Sigmoid colon (tissue), 7 donors: ENCODE data around the gene IFIT5. TPM values are rescaled to one million over a fixed set of nuclear protein-coding genes. Genes with fewer than 3 reads are reported as not detected.
"Not testable (repeated sequence)": the region's sequence is repeated elsewhere in the genome, so short reads cannot be mapped to it uniquely, and the experiment has no call there.

Experiments used
- DNase-seq: peaks from one replicate; pipeline ENCODE4 v3.0.0-alpha.2; 2019
- H3K27ac ChIP-seq, 4 donors: fragments of 200-600 bp; sonication (generic); one replicate each; pipeline ENCODE4 v1.5.1; 2016 to 2019; ENCODE audit warnings: mild to moderate bottlenecking in 1 of 4
- H3K27me3 ChIP-seq, 3 donors: fragments of 200-600 bp; sonication (generic); one replicate each; pipeline ENCODE4 v1.5.1; 2019; ENCODE audit warnings: mild to moderate bottlenecking in 1 of 3
- H3K36me3 ChIP-seq, 4 donors: fragments of 200-600 bp; sonication (generic); one replicate each; pipeline ENCODE4 v1.5.1; 2016 to 2019
- H3K4me1 ChIP-seq, 4 donors: fragments of 200-600 bp; sonication (generic); one replicate each; pipeline ENCODE4 v1.5.1; 2017 to 2019
- H3K4me3 ChIP-seq, 4 donors: fragments of 200-600 bp; sonication (generic); one replicate each; pipeline ENCODE4 v1.5.1; 2017 to 2019; ENCODE audit warnings: mild to moderate bottlenecking in 2 of 4, moderate library complexity in 1 of 4
- H3K9me3 ChIP-seq, 4 donors: fragments of 200-600 bp in 3 of 4; sonication (generic) in 3 of 4; one replicate each; pipeline versions ENCODE4 v1.5.1 to v1.6.1; 2013 to 2019
- EP300 ChIP-seq, 4 donors: sonication (generic); formaldehyde crosslinking; IDR thresholded peaks; one replicate each; pipeline ENCODE4 v1.6.1; 2017; ENCODE audit warnings: antibody characterized with exemption in 4 of 4
- POLR2A ChIP-seq, 2 donors: fragments of 450-650 bp; IDR thresholded peaks; one replicate each; pipeline ENCODE4 v1.6.1; 2016; ENCODE audit warnings: antibody characterized with exemption in 2 of 2, mild to moderate bottlenecking in 2 of 2, moderate library complexity in 2 of 2
- POLR2AphosphoS5 ChIP-seq, 4 donors: sonication (generic); formaldehyde crosslinking; IDR thresholded peaks; one replicate each; pipeline ENCODE4 v1.6.1; 2017; ENCODE audit warnings: antibody characterized with exemption in 4 of 4
- WGBS, 2 donors: extraction: QIAGEN DNeasy Blood & Tissue Kit; methylation state at CpG; one replicate each; pipeline ENCODE4 v1.1.7; 2013; 5-methylcytosine and 5-hydroxymethylcytosine counted together
- intact Hi-C: fragments of 100-400 bp; cut with DNase I; formaldehyde crosslinking; loops from one replicate; pipeline ENCODE4 v1.15.1; 2023
- polyA plus RNA-seq, 3 donors: library from polyadenylated mRNA; stranded (reverse); fragments of 200-250 nt; gene quantifications; one replicate each; pipeline ENCODE4 v1.2.3, GENCODE V29; 2013
- total RNA-seq, 4 donors: library from RNA; depleted of rRNA; stranded (reverse); fragments of >200 nt; gene quantifications; one replicate each; pipeline ENCODE4 v1.1.0, GENCODE V29; 2016
- TF ChIP-seq, protein P1 (sequence below), 4 experiments: fragments of 450-650 bp in 3 of 4; fragments of 200-600 bp in 1 of 4; IDR thresholded peaks; one replicate each; pipeline ENCODE4 v1.5.1; 2016 to 2019; ENCODE audit warnings: antibody characterized with exemption in 4 of 4, mild to moderate bottlenecking in 3 of 4, moderate library complexity in 2 of 4
- donor health status: healthy with polysubstance abuse.
- donor health status: Bipolar disorder and iron deficiency.
- donor health status: healthy.

The IFIT5 gene
- total and polyA plus RNA-seq, 7 donors, result 5.3 to 24.3 (median 10.2) TPM

DNA sequence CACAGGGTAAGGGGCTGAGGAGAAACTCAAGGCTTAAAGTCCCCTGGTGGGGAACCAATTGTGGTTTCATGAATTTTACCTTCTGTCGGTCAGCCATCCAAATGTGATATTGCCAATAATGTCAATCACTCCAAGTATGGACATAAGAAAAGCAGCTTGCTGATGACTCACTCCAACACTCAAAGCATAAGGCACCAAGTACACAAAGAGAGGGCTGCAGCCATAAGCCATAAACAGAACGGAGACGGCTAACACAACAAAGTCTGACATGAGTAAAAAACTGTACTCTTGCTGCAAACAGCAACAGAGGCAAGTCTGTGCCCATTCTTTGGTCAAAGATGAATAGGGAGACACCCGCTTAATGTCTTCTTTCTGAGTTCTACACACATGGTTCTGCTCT is 24.2 kb downstream of the IFIT5 start:
- no peak overlapping the region for H3K27ac ChIP-seq
- H3K36me3 ChIP-seq, result no peaks in the 10 kb centered on the region
- intact Hi-C loops, result no loop called here
- H3K9me3 ChIP-seq, result no peaks in the 10 kb centered on the region
- 49 to 80% methylated on average over 4 of the region's 4 CpGs for WGBS, 2 donors
- DNase-seq, result no peak
- H3K27me3 ChIP-seq, result no peaks in the 10 kb centered on the region
- H3K4me1 ChIP-seq, result no peaks in the 10 kb centered on the region
- no peak overlapping the region for H3K4me3 ChIP-seq
- TF ChIP-seq EP300 (IDR thresholded peaks at IDR 0.05) (no peak), POLR2A (IDR thresholded peaks at IDR 0.05) (no peak), POLR2AphosphoS5 (IDR thresholded peaks at IDR 0.05) (no peak)
- TF ChIP-seq, protein P1, sequence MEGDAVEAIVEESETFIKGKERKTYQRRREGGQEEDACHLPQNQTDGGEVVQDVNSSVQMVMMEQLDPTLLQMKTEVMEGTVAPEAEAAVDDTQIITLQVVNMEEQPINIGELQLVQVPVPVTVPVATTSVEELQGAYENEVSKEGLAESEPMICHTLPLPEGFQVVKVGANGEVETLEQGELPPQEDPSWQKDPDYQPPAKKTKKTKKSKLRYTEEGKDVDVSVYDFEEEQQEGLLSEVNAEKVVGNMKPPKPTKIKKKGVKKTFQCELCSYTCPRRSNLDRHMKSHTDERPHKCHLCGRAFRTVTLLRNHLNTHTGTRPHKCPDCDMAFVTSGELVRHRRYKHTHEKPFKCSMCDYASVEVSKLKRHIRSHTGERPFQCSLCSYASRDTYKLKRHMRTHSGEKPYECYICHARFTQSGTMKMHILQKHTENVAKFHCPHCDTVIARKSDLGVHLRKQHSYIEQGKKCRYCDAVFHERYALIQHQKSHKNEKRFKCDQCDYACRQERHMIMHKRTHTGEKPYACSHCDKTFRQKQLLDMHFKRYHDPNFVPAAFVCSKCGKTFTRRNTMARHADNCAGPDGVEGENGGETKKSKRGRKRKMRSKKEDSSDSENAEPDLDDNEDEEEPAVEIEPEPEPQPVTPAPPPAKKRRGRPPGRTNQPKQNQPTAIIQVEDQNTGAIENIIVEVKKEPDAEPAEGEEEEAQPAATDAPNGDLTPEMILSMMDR (IDR thresholded peaks at IDR 0.05), result no peak

DNA sequence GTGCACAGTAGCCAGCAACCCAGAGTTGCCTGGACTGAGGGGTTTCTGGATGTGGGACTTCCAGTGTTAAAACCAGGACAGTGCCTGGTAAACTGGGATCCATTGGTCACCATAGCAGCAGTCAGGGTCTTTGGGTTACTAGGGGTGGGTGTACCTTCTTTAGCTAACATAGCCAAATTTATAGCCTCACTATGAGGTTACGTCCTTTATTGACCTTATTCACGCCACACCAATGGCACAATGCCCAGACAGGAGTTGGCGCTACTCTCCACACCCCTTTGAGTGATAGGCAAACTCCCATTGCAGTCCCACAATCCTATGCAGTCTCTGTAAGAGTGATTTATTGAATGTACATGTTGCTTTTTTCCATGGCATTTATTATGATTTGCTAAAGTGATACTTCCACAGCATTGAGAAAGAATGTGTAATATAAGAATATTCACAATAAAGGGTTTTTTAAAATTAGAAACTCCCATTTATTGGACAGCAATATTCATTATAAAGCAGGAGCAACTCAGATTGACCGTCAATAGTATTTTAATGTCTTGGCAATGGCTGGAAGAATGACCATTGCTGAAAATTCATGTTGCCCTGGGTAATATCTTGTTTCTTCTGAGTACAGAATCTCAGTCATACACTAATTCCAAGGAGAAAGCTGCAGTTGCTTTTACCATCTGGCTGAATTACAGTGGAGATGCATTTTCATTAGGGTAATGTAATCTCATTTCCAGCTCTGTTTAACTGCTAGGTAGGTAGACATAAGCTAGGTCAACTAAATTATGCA is 26.1 kb downstream of the IFIT5 start:
- Histone ChIP-seq H3K36me3 (no peaks in the 10 kb centered on the region), H3K4me1 (no peaks in the 10 kb centered on the region), H3K27me3 (no peaks in the 10 kb centered on the region), H3K27ac (no peak overlapping the region), H3K4me3 (no peak overlapping the region), H3K9me3 (no peaks in the 10 kb centered on the region)
- no peak for DNase-seq
- TF ChIP-seq, protein P1 (IDR thresholded peaks at IDR 0.05), result no peak
- TF ChIP-seq EP300 (IDR thresholded peaks at IDR 0.05), result no peak
- TF ChIP-seq POLR2AphosphoS5 (IDR thresholded peaks at IDR 0.05), result no peak
- TF ChIP-seq POLR2A (IDR thresholded peaks at IDR 0.05), result no peak
- WGBS, 2 donors, result 36 to 79% methylated on average over 4 of the region's 4 CpGs
- intact Hi-C loops, result no loop called here

DNA sequence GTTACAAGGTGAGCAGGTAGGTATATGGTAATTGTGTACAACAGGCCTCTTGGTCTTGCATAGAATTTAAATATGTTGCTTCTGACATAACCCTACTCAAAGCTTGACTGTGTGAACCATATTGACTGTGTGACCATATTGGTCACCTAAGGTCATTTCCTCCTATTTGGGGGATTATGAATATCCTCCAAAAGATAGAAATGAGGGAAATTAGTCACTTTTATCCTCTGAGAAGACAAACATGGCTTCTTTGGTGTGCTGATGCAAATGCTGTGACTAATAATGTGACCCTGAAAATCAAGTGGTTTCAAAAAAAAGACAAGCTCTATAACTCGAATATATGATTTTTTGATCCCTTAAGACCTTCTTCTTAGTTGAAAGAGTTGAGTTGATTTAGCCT is 27.9 kb downstream of the IFIT5 start:
- no peaks in the 10 kb centered on the region for H3K36me3 ChIP-seq
- H3K4me1 ChIP-seq, result no peaks in the 10 kb centered on the region
- no peaks in the 10 kb centered on the region for H3K27me3 ChIP-seq
- no peak for TF ChIP-seq EP300 (IDR thresholded peaks at IDR 0.05)
- TF ChIP-seq, protein P1 (IDR thresholded peaks at IDR 0.05), result no peak
- no peak for TF ChIP-seq POLR2A (IDR thresholded peaks at IDR 0.05)
- TF ChIP-seq POLR2AphosphoS5 (IDR thresholded peaks at IDR 0.05), result no peak
- no peak overlapping the region for H3K4me3 ChIP-seq
- H3K27ac ChIP-seq, result no peak overlapping the region
- intact Hi-C loops, result no loop called here
- 81 to 87% methylated on average over 1 of the region's 1 CpG for WGBS, 2 donors
- no peak for DNase-seq
- peaks cover 0 to 3% (median 0%) of the 10 kb centered on the region in 4 donors for H3K9me3 ChIP-seq

DNA sequence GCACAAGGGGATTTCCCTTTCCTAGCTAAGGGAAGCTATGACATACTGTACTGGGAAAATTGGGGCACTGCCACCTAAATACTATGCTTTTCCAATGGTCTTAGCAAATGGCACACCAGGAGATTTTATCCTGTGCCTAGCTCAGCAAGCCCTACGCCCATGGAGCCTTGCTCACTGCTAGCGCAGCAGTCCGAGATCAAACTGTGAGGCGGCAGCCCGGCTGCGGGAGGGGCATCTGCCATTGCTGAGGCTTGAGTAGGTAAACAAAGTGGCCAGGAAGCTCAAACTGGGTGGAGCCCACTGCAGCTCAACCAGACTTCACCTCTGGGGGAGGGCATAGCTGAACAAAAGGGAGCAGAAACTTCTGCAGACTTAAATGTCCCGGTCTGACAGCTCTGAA is 30.5 kb downstream of the IFIT5 start:
- H3K36me3 ChIP-seq, H3K4me3 ChIP-seq, H3K27me3 ChIP-seq, DNase-seq, intact Hi-C loops, H3K9me3 ChIP-seq, H3K27ac ChIP-seq, H3K4me1 ChIP-seq: not testable (repeated sequence)
- 93 to 95% methylated on average over 7 of the region's 7 CpGs for WGBS, 2 donors

DNA sequence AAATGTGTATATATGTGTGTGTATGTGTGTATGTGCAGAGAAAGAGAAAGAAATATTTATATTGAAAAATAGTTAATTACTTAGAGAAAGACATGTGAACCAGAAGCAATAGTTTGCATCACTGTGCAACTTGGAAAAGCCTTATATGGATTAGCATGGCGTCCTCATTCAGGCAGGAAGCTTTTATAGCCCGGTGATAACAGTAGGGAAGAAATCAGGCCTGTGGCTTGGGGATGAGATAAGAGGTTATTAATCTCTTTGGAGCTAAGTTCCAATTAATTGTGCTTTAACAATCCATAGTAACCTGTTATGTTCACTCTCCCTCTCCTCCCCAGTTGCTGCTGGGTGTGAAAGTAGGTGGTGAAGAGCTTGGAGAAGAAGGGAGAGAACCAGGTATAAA is 36.5 kb downstream of the IFIT5 start:
- Histone ChIP-seq H3K36me3 (no peaks in the 10 kb centered on the region), H3K4me1 (no peaks in the 10 kb centered on the region), H3K4me3 (no peak overlapping the region), H3K27me3 (no peaks in the 10 kb centered on the region), H3K9me3 (peaks cover 0 to 3% (median 0%) of the 10 kb centered on the region in 4 donors), H3K27ac (no peak overlapping the region)
- 81 to 93% methylated on average over 2 of the region's 2 CpGs for WGBS, 2 donors
- intact Hi-C loops, result no loop called here
- no peak for DNase-seq
- TF ChIP-seq POLR2AphosphoS5 (IDR thresholded peaks at IDR 0.05), result no peak
- TF ChIP-seq POLR2A (IDR thresholded peaks at IDR 0.05), result no peak
- TF ChIP-seq, protein P1 (IDR thresholded peaks at IDR 0.05), result no peak
- no peak for TF ChIP-seq EP300 (IDR thresholded peaks at IDR 0.05)
